MM.1S (cell line): Measurements from ENCODE around the gene WNK2.

ENCODE experiments used
- DNase-seq: peaks from one replicate; pipeline ENCODE4 v3.0.0-alpha.2; 2015
- H2AFZ ChIP-seq: fragments of 300-600 bp; sonication (generic); 2 replicates; pipeline ENCODE4 v1.6.0; 2016; ENCODE audit warnings: antibody characterized with exemption, low read length
- H3F3A ChIP-seq: fragments of 300-600 bp; sonication (generic); 2 replicates; pipeline ENCODE4 v1.6.1; 2016; ENCODE audit warnings: mild to moderate bottlenecking, antibody characterized with exemption, low read length, moderate library complexity, mixed read lengths; ENCODE audit not compliant: insufficient read depth
- H3K27ac ChIP-seq: fragments of 300-600 bp; sonication (generic); 2 replicates; pipeline ENCODE4 v1.5.1; 2016; ENCODE audit warnings: mild to moderate bottlenecking, low read length
- H3K27me3 ChIP-seq: fragments of 300-600 bp; sonication (generic); replicated peaks from 2 replicates; pipeline ENCODE4 v1.6.0; 2016; ENCODE audit warnings: low read length; ENCODE audit not compliant: insufficient read depth
- H3K36me3 ChIP-seq: fragments of 300-600 bp; sonication (generic); replicated peaks from 2 replicates; pipeline ENCODE4 v1.6.1; 2016; ENCODE audit warnings: mild to moderate bottlenecking, low read length, mixed read lengths; ENCODE audit not compliant: insufficient read depth
- H3K4me1 ChIP-seq: fragments of 300-600 bp; sonication (generic); 2 replicates; pipeline ENCODE4 v1.6.1; 2016; ENCODE audit warnings: low read length, mixed read lengths
- H3K4me2 ChIP-seq: fragments of 300-600 bp; sonication (generic); 2 replicates; pipeline ENCODE4 v1.6.0; 2016; ENCODE audit warnings: low read depth, low read length
- H3K4me3 ChIP-seq: fragments of 300-600 bp; sonication (generic); 2 replicates; pipeline ENCODE4 v1.5.1; 2016; ENCODE audit warnings: low read length, mixed read lengths
- H3K79me2 ChIP-seq: fragments of 300-600 bp; sonication (generic); 2 replicates; pipeline ENCODE4 v1.6.1; 2016; ENCODE audit warnings: mixed run types, low read length, mixed read lengths
- H3K9ac ChIP-seq: fragments of 300-600 bp; sonication (generic); 2 replicates; pipeline ENCODE4 v1.6.1; 2016; ENCODE audit warnings: low read length, mixed read lengths
- H3K9me2 ChIP-seq: fragments of 300-600 bp; sonication (generic); replicated peaks from 2 replicates; pipeline ENCODE4 v1.6.1; 2016; ENCODE audit warnings: mild to moderate bottlenecking, low read length, mixed read lengths; ENCODE audit not compliant: insufficient read depth
- H3K9me3 ChIP-seq: fragments of 300-600 bp; sonication (generic); replicated peaks from 2 replicates; pipeline ENCODE4 v1.6.1; 2016; ENCODE audit warnings: mild to moderate bottlenecking, low read length, mixed read lengths; ENCODE audit not compliant: insufficient read depth
- H4K20me1 ChIP-seq: fragments of 300-600 bp; sonication (generic); 2 replicates; pipeline ENCODE4 v1.6.1; 2016; ENCODE audit warnings: mild to moderate bottlenecking, low read length, moderate library complexity, mixed read lengths; ENCODE audit not compliant: insufficient read depth
- EZH2 ChIP-seq: fragments of 300-600 bp; sonication (generic); optimal IDR thresholded peaks from 2 replicates; pipeline ENCODE3; 2017; ENCODE audit warnings: low read depth, mild to moderate bottlenecking, antibody characterized with exemption, low read length, mixed read lengths
- EZH2phosphoT487 ChIP-seq: fragments of 300-600 bp; sonication (generic); IDR thresholded peaks from 2 replicates; pipeline ENCODE4 v1.6.1; 2018; ENCODE audit warnings: antibody characterized with exemption, low read length
- TF ChIP-seq, protein P1 (sequence below): fragments of 300-600 bp; sonication (generic); IDR thresholded peaks from 2 replicates; pipeline ENCODE4 v1.5.1; 2016; ENCODE audit warnings: antibody characterized with exemption, low read length, mixed read lengths

The WNK2 gene

GRCh38 chr9:93286252-93287188, 102.6 kb downstream of the WNK2 start:
- peak overlapping the region; percentile 89 for H3K27ac ChIP-seq
- DNase-seq = peak; percentile 95
- TF ChIP-seq EZH2 (no peak), EZH2phosphoT487 (no peak)
- TF ChIP-seq, protein P1, sequence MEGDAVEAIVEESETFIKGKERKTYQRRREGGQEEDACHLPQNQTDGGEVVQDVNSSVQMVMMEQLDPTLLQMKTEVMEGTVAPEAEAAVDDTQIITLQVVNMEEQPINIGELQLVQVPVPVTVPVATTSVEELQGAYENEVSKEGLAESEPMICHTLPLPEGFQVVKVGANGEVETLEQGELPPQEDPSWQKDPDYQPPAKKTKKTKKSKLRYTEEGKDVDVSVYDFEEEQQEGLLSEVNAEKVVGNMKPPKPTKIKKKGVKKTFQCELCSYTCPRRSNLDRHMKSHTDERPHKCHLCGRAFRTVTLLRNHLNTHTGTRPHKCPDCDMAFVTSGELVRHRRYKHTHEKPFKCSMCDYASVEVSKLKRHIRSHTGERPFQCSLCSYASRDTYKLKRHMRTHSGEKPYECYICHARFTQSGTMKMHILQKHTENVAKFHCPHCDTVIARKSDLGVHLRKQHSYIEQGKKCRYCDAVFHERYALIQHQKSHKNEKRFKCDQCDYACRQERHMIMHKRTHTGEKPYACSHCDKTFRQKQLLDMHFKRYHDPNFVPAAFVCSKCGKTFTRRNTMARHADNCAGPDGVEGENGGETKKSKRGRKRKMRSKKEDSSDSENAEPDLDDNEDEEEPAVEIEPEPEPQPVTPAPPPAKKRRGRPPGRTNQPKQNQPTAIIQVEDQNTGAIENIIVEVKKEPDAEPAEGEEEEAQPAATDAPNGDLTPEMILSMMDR = no peak
- peak overlapping the region; percentile 35 for H2AFZ ChIP-seq
- no peaks in the 10 kb centered on the region for H3K79me2 ChIP-seq
- peak overlapping the region; percentile 60 for H3K4me2 ChIP-seq
- peaks cover 31% of the 10 kb centered on the region for H3K4me1 ChIP-seq
- H4K20me1 ChIP-seq = no peaks in the 10 kb centered on the region
- H3K27me3 ChIP-seq = no peaks in the 10 kb centered on the region
- no peaks in the 10 kb centered on the region for H3K9me3 ChIP-seq
- peak overlapping the region; percentile 38 for H3K9ac ChIP-seq
- H3K4me3 ChIP-seq = peak overlapping the region; percentile 16
- peaks cover 29% of the 10 kb centered on the region for H3F3A ChIP-seq
- H3K9me2 ChIP-seq = no peaks in the 10 kb centered on the region
- H3K36me3 ChIP-seq = no peaks in the 10 kb centered on the region

DNA sequence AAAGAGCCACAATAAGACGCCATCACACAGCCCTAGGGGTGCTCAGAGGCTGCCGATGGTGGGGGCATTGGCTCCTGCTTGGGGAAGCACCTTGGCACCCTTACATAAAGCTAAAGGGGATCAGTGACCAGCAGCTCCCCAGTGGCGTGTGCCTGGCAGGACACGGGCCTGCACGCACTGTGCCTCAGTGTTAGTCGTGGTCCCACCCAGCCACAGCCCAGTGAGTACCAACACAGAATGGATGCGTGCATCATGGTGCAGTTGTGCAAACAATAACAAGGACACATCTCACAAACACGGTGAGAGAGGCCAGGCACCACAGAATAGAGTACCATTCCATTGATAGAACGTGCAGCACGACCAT, 103.2 kb downstream of the WNK2 start:
- H3F3A ChIP-seq = peaks cover 29% of the 10 kb centered on the region
- H3K4me3 ChIP-seq = peak overlapping the region; percentile 11; the same call in 1 of the 2 replicates
- no peaks in the 10 kb centered on the region for H3K9me2 ChIP-seq
- H3K27me3 ChIP-seq = no peaks in the 10 kb centered on the region
- TF ChIP-seq, protein P1 = no peak
- TF ChIP-seq EZH2phosphoT487 = no peak
- no peak for TF ChIP-seq EZH2
- H4K20me1 ChIP-seq = no peaks in the 10 kb centered on the region
- peak overlapping the region; percentile 35 for H2AFZ ChIP-seq
- no peaks in the 10 kb centered on the region for H3K9me3 ChIP-seq
- no peaks in the 10 kb centered on the region for H3K79me2 ChIP-seq
- peak overlapping the region; percentile 89 for H3K27ac ChIP-seq
- H3K4me1 ChIP-seq = peaks cover 31% of the 10 kb centered on the region
- peak overlapping the region; percentile 60 for H3K4me2 ChIP-seq
- peak overlapping the region; percentile 38; the same call in 1 of the 2 replicates for H3K9ac ChIP-seq
- no peaks in the 10 kb centered on the region for H3K36me3 ChIP-seq
- no peak for DNase-seq

DNA sequence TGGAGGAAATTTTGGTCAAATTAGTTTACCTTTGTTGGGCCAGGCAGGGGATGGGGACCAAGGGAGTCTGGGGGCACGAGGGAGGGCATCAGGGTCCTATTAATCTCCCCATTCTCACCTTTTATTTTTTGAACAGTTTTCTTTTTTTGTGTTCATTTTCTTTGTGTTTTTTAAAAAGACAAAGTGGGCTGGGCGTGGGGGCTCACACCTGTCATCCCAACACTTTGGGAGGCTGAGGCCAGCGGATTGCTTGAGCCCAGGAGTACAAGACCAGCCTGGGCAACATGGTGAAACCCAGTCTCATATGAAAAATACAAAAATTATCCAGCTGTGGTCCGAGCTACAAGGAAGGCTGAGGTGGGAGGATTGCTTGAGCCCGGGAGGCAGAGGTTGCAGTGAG, 103.7 kb downstream of the WNK2 start:
- Histone ChIP-seq H2AFZ (peak overlapping the region; percentile 35; the same call in 1 of the 2 replicates), H3K27me3 (no peaks in the 10 kb centered on the region), H3K36me3 (no peaks in the 10 kb centered on the region), H3K27ac (peak overlapping the region; percentile 89; the same call in 1 of the 2 replicates), H3K4me2 (peak overlapping the region; percentile 60; the same call in 1 of the 2 replicates), H3K9me3 (no peaks in the 10 kb centered on the region), H3K4me1 (peaks cover 31% of the 10 kb centered on the region), H3K9ac (no peak overlapping the region), H3K79me2 (no peaks in the 10 kb centered on the region), H3F3A (peaks cover 29% of the 10 kb centered on the region), H4K20me1 (no peaks in the 10 kb centered on the region), H3K9me2 (no peaks in the 10 kb centered on the region), H3K4me3 (no peak overlapping the region)
- DNase-seq = no peak
- TF ChIP-seq EZH2 (no peak), EZH2phosphoT487 (no peak)
- TF ChIP-seq, protein P1 = no peak
